ENCODE measurements around the gene DCDC2.
"Not testable (repeated sequence)": the region's sequence is repeated elsewhere in the genome, so short reads cannot be mapped to it uniquely, and the experiment has no call there.

The DCDC2 gene

GRCh38 chr6:24357336-24358218 is at the start of gene DCDC2:
DCDC2 (minus strand) TSS chr6:24358059; CDS start chr6:24357750, 309 bp downstream.
- DNase-seq: no peak

DNA sequence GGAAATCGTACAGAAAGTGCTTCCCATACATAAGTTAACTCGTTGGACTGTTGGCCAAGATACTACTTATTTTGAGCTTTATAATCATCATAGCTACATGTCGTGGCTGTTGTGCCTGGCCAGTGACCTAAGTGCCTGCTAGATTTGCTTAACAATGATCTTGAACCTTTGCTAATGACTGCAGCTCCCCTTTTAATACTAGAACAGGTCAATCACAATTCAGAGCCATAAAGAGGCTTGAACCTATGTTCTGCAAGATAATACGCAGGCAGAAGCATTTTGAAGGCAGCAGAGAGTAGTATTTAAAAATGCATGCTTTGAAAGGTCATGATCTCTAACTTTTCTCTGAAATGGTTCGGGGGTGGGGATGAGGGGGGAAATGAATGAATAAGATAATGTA is 47.4 kb upstream of the DCDC2 start:
- DNase-seq: no peak

DNA sequence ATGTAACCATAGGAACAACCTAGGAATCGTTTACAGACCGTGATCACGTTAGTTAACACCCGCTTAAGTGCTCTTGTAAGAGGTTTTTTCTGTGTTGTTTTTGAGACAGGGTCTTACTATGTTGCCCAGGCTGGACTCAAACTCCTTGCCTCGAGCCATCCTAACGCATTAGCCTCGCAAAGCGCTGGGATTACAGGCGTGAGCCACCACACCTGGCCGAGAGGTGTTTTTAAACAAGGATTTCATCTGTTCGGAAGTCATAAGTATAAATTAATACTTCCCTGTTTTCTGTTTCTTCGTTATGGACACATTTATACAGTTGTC is 45.6 kb upstream of the DCDC2 start:
- DNase-seq: peak; percentile 6

DNA sequence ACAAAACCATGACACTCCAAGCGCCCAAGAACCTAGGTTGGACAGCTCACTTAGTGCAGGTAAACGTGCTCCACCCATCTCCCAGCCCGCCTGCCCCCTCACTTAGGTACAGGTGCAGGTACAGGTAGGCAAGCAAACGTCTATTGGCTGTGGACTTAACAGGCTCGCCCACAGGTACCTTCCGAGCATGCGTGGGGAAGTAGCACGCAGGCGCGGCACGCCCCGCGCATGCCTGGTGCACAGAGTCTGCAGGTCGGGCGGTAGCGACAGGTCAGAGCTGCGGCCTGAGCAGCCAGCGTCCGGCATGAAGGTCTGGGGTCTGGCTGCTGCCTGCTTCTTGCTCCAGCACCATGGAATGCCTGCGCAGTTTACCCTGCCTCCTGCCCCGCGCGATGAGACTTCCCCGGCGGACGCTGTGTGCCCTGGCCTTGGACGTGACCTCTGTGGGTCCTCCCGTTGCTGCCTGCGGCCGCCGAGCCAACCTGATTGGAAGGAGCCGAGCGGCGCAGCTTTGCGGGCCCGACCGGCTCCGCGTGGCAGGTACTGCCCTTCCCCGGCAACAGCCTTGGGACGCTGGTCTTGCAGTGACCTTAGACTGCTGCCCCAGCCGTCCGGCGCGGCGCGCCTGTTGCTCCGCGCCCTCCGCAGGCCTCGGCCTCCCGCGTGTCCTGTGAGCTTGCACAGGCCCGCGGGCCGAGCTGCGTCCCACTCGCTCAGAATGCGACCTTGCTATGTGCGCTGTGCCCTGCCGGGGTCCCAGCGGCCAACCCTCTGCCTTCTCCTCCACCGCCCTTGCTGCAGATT is 45.0 kb upstream of the DCDC2 start, which contains the start of gene MRS2:
Gene MRS2, plus strand, starts transcription at position 240 of the 804 bp plus-strand sequence. Its CDS starts 111 bp downstream, at position 351.
- DNase-seq: peak; percentile 17

GRCh38 chr6:24401458-24401857 is 43.6 kb upstream of the DCDC2 start:
- no peak for DNase-seq

DNA sequence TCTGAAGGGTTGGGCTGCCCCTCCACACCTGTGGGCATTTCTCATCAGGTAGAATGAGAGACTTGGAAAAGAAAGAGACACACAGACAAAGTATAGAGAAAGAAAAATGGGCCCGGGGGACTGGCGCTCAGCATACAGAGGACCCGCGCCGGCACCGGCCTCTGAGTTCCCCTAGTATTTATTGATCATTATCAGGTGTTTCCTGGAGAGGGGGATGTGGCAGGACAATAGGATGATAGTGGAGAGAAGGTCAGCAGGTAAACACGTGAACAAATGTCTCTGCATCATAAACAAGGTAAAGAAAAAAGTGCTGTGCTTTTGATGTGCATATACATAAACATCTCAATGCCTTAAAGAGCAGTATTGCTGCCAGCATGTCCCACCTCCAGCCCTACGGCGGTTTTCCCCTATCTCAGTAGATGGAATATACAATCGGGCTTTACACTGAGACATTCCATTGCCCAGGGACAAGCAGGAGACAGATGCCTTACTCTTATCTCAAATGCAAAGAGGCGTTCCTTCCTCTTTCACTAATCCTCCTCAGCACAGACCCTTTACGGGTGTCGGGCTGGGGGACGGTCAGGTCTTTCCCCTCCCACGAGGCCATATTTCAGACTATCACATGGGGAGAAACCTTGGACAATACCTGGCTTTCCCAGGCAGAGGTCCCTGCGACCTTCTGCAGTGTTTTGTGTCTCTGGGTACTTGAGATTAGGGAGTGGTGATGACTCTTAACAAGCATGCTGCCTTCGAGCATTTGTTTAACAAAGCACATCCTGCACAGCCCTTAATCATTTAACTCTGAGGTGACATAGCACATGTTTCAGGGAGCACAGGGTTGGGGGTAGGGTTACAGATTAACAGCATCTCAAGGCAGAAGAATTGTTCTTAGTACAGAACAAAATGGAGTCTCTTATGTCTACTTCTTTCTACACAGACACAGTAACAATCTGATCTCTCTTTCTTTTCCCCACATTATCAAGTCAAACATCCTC is 42.5 kb upstream of the DCDC2 start:
- DNase-seq: not testable (repeated sequence)

DNA sequence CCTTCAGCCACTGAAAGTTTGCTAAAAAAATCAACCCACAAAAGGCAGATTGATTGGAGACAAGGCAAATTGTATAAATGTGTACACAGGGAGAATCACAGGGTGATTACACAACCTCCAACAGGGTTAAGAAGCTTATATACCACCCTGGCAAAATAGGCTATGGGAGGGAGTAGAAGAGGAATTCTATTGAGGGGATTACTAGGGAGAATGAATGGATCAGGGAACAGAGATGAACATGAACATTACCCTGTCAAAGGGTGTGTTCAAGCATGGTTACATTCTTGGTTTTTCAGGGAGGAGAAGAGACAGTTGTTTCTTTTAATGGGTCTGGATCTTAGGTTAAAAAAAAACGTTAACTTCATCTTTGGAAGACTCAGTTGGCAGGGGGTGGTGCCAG is 39.8 kb upstream of the DCDC2 start:
- DNase-seq: no peak

DNA sequence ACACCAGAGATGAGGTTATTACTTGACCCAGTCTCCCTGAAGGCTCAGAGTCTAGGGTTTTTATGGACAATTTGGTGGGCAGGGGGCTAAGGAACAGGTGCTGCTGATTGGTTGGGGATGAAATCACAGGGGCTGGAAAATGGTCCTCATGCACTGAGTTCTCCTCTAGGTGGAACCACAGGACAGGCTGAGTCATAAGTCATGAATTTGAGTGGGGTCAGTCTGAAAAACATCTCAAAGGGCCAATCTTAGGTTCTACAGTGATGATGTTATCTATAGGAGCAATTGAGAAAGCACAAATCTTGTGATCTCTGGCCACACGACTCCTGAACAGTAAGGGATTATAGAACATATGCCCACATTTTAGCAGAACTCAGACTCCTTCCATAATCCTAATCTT is 39.0 kb upstream of the DCDC2 start:
- DNase-seq: no peak

DNA sequence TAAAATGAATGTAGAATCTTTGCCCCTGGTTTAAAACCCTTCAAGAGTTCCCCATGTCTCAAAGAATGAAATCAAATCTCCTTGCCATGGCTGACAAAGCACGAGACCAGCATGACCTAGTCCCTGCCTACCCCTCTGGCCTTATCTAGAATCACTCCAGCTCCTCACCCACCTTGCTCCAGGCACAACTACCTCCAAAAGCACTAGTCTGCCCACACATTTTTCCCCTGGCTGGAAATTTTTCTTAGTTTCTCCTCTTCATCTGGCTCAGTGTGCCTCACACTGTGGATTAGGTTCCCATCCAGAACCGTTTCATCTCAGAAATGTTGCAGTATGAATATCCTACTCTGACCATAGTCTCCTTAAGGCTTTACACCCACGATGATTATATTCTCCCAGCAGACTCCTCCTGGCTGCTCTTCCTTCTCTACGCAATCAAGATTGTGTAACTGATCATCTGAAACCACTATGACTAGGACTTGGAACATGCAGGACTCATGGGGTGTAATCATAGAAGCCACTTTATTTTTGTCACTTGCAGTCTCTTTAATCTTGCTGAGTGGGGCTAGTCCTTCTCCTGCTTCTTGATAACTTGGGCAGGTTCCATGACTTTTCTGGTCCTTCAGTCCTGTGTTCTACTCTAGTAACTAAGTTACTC is 37.0 kb upstream of the DCDC2 start:
- DNase-seq: no peak

- DNase-seq: no peak
Measured at GRCh38 chr6:24394061-24394779, 36.4 kb upstream of the DCDC2 start.

DNA sequence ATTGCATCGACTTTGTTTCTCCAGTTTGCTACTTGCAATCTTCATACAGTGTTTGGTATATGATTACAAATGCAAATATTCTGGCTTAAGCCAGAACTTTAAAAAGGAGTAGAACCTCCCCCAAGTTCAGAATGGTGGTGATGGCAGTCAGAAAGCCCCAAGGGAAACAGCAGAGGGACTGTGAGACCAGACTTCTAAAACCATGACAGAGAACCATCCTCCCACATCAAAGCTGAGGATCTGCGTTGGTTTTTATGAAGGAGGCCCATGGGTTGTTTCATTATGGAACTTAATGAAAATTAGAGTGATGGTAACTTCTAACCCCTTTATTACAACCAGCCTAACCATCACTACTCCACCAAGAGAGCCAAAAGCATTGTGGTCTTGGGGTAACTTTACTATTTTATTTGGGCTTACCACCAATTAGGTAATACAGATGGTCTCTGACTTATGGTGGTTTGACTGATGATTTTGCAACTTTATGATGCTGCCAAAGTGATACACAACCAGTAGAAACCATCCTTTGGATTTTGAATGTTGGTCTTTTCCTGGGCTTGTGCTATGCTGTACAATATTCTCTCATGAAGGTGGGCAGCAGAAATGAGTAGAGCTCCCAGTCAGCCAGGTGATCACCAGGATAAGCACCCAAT is 34.0 kb upstream of the DCDC2 start:
- no peak for DNase-seq

GRCh38 chr6:24391208-24391607 is 33.3 kb upstream of the DCDC2 start:
- DNase-seq: no peak

DNA sequence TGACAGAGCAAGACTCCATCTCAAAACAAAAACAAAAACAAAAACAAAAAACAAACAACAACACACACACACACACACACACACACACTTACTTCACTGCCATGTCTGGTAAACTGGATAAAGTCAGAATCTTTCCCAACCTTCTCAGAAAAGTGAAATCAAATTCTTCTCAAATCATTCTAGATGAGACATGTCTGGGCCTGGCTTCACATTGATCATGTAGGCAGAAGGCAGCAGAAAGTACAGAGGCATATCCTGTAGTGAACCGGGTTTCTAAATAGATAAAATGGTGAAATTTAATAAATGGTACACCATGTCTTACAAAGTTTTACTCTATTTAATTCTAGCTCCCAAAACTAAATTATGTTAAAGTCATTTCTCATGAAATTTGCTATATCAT is 30.0 kb upstream of the DCDC2 start:
- no peak for DNase-seq

- DNase-seq: no peak
Measured at GRCh38 chr6:24385536-24386269, 27.8 kb upstream of the DCDC2 start.

DNA sequence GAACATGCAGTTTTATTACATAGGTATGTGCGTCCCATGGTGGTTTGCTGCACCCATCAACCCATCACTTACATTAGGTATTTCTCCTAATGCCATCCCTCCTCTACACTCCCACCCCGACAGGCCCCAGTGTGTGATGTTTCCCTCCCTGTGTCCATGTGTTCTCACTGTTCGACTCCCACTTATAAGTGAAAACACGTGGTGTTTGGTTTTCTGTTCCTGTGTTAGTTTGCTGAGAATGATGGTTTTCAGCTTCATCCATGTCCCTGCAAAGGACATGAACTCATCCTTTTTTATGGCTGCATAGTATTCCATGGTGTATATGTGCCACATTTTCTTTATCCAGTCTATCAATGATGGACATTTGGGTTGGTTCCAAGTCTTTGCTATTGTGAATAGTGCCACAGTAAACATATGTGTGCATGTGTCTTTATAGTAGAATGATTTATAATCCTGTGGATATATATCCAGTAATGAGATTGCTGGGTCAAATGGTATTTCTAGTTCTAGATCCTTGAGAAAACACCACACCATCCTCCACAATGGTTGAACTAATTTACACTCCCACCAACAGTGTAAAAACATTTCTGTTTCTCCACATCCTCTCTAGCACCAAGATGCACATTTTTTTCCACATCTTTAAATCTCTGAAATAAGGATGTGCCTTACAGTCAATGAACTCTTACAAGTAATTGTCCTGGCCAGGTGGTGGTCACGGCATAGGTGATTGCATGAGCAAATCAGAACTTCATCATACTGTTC is 26.7 kb upstream of the DCDC2 start:
- DNase-seq: not testable (repeated sequence)

DNA sequence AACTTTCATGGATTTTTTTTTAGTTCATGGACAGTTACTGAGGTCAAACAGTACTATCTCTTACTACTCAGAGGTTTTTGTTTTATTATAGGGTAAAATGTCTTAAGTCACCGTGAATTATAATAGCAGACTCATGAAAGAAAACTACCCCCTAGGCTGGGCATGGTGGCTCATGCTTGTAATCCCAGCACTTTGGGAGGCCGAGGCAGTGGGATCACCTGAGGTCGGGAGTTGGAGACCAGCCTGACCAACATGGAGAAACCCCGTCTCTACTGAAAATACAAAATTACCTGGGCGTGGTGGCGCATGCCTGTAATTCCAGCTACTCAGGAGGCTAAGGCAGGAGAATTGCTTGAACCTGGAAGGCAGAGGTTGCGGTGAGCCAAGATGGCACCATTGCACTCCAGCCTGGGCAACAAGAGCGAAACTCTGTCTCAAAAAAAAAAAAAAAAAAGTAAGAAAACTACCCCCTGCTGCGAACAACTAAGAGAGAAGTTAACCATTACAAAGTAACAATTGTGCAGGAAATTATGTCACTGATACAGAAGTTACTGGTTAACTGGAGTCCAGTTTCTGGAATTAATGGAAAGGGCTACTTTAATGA is 25.1 kb upstream of the DCDC2 start:
- DNase-seq: not testable (repeated sequence)

DNA sequence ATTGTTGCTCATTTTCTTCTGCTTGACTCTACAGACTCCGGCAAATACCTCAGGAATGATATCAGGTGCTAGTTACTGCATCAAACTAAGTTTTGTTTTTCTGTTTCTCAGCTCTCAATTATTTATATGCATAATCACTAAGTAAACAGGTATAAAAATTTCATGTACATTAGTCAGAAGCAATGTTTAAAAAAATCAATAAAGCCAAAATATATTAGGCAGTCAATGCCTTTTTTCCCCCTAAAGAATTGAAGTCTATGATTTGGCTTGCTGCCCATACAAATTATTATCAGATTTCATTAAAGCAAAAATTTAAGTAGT is 24.3 kb upstream of the DCDC2 start:
- DNase-seq: no peak

DNA sequence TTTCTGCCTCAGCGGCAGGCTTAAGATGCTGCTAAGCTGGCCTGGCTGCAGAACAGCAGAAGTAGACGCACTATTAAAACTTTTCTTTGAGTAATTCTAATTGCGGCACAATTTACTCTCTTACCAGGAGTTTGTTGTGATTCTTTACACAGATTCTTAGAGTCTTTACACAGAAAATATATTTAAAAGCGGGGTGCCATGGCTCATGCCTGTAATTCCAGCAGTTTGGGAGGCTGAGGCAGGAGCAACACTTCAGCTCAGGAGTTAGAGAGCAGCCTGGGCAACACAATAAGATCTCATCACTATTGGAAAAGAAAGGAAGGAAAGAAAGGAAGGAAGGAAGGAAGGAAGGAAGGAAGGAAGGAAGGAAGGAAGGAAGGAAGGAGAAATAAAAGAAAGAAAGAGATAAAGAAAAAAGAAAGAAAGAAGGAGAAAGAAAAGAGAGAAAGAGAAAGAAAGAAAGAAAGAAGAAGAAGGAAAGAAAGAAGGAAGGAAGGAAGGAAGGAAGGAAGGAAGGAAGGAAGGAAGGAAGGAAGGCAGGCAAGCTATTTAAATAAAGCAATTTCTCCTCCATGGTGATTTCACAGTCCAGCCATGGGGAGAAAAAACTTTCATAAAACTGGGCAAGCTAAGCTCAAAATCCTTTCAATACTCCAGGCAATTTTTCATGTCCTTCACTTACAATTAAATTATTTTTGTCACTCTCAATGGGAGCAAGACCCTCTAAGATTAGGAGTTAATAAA is 23.8 kb upstream of the DCDC2 start:
- DNase-seq: no peak

Data from NCI-H524 treated with DMSO at 0.1 percent for 48 hours (cell line).